ENCODE results near the gene PREX1.
"Not testable (repeated sequence)": the region's sequence is repeated elsewhere in the genome, so short reads cannot be mapped to it uniquely, and the experiment has no call there.

PREX1 gene

DNA sequence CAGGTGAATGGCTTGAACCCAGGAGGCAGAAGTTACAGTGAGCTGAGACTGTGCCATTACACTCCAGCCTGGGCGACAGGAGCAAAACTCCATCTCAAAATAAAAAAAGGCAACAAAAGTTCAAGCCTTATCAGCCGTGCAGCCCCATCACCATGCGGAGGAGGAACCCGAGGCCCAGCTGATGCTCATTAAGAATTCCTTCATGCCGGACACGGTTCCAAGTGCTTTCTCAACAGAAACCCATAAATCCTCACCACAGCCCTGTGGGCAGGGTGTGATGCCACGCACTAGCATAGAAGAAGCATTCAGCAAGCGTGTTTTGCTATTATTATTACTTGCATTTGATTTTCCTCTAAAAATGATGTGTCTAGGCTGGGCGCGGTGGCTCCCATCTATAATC lies 56.3 kb downstream of the PREX1 start:
- DNase-seq, result no peak

- no peak for DNase-seq
These were observed 56.9 kb downstream of the PREX1 start for GRCh38 chr20:48770700-48771442.

GRCh38 chr20:48769069-48769983 lies 58.5 kb downstream of the PREX1 start:
- DNase-seq, result no peak

GRCh38 chr20:48766961-48767960 lies 60.5 kb downstream of the PREX1 start:
- DNase-seq, result no peak

- DNase-seq, result no peak
These were observed 61.6 kb downstream of the PREX1 start for GRCh38 chr20:48766205-48766604.

- no peak for DNase-seq
These were observed 62.4 kb downstream of the PREX1 start for GRCh38 chr20:48765359-48765758.

DNA sequence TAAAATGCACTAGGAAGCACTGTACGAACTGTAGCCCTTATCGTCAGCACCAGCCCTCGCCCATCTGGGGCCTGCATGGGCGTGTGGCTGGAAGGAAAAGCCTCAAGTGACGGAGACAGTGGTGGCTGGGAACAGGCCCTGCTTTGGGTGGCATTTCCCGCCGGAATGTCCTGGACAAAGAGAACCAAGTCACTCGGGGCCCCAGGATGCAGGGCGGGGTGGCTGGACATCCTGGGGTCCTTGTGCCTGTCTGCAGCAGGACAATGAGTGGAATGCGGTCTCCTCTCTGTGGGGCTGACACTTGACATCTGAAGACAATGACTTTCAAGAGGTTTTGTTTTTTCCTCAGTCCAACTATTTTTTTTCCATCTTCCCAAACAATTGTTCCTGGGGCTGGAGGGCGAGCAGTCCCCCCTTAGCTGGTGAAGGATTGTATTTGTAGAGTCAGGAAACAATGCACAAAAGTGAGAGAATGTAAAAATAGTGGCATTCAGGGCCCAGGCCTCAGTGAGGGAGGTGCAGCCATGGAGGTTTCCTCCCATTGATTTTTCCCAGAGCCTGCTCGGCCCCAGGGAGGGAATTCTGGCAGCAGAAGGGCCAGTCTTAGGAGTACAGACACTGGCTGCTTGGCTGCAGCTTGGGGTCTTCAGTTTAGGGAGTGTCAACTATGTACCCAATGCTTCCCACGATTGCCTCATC lies 64.4 kb downstream of the PREX1 start:
- no peak for DNase-seq

GRCh38 chr20:48761874-48762273 lies 65.9 kb downstream of the PREX1 start:
- no peak for DNase-seq

DNA sequence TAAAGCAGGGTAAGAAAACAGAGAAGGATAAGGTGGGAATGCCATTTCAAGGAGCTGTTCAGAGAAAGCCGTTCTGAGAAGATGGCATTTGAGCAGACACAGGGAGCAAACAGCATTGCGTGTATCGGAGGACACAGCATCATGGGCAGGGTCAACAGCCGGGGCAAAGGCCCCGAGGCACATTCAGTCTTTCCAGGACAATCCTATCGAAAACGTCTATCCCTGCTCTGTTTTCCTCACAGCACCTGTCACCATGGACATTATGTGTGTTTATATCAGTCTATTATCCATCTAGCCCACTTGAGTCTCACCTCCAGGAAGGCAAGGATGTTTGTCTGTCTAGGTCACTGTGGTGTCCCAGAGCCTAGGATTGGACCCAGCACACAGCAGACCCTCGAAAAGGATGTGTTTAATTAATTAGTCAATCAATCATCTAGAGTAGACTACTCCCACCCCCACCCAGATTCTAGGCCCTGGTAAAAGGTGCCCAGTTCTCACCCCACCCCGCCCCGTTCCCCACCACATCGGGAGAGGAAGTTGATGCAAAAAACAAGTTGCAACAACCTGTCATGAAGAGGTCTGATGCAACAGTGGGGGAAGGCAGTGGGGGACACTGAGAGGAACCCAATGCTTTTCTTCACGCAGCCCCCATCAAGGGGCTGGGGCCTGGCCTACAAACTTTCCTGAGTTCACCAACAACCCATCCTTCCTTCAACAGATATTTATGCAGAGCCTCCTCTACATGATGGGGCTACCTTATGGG lies 66.6 kb downstream of the PREX1 start:
- no peak for DNase-seq

GRCh38 chr20:48760403-48760983 lies 67.3 kb downstream of the PREX1 start:
- DNase-seq, result no peak

DNA sequence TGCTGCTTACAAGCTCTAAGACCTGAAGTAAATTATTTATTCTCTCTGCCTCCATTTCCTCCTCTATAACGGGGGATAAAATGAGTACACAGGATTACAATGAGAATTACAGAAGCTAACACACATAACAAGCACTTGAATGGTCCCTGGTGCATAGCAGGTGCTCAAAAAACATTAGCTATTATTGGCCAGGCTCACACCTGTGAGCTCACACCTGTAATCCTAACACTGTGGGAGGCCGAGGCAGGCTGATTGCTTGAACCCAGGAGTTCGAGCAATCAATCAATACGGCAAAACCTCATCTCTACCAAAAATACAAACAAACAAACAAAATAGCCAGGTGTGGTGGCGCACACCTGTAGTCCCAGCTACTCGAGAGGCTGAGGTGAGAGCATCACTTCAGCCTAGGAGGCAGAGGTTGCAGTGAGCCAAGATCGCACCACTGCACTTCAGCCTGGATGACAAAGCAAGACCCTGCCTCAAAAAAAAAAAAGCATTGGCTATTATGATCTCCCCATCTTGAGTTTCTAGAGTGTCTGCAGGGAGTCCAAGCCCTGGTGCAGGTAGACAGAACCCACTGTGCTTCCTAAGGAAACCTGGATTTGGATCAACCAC lies 68.1 kb downstream of the PREX1 start:
- DNase-seq, result no peak

GRCh38 chr20:48758206-48758820 lies 69.5 kb downstream of the PREX1 start:
- no peak for DNase-seq

DNA sequence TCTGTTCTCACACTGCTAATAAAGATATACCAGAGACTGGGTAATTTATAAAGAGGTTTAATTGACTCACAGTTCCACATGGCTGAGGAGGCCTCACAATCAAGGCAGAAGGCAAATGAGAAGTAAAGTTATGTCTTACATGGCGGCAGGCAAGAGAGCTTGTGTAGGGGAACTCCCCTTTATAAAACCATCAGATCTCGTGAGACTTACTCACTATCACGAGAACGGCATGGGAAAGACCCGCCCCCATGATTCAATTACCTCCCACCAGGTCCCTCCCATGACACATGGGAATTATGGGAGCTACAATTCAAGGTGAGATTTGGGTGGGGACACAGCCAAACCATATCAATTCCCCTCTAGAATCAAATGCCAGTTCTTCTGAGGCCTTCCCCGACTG lies 71.0 kb downstream of the PREX1 start:
- not testable (repeated sequence) for DNase-seq

GRCh38 chr20:48754292-48754691 lies 73.5 kb downstream of the PREX1 start:
- no peak for DNase-seq

- DNase-seq, result no peak
These were observed 74.8 kb downstream of the PREX1 start for GRCh38 chr20:48752963-48753362.

- DNase-seq, result no peak
These were observed 75.9 kb downstream of the PREX1 start for GRCh38 chr20:48751871-48752270.

DNA sequence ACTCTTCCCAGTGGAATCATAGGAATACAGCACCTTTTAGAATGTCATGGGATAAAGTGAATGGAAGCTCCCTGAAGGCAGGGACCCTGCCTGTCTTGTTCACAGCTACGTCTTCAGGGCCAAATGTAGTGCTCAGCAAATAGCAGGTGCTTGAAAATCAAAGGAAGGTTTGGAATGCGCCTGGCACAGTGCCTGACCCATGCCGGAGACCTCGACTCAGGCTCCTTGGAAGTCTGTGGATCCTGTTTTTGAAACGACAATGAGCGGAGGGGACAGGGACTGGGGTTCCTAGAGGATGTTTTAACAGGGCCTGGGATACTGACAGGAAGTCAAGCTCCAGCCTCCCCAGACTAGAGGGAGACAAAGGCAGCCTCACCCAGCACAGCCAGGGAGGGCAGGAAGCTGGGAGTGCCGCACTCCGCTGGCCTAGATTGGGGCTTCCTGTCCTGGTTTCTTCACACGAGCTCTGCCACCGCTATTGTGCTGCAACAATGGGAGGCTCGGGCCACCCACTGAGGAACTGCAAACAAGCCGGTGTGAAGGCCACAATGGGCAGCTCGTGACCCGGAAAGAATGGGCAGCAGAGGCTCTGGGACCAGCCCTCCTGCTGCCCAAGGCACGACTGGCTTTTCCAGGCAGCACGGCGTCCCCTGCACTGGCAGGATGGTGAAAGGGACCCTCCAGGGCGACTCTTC lies 76.7 kb downstream of the PREX1 start:
- DNase-seq, result no peak

DNA sequence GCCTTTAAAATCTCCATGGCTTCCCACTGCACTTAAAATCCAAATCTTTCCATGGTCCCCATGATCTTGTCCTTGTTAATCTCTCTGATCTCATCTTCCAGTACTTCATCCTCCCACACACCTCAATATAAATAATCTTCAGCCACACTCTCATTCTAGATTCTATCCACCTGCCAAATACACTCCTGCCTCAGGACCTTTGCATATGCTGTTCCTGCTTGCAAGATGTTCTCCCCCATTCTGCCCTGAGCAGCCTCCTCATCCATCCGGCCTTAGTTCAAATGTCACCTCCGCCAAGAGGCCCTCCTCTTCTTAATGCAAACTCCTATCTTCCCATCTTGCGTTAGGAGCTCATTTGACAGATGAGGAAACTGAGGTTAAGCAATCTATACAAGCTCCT lies 77.4 kb downstream of the PREX1 start:
- DNase-seq, result no peak

- no peak for DNase-seq
These were observed 78.4 kb downstream of the PREX1 start for GRCh38 chr20:48749437-48749836.
